Panc1 (cell line): ENCODE data around the gene EFNA1. TPM values are rescaled to one million over a fixed set of nuclear protein-coding genes. Genes with fewer than 3 reads are reported as not detected.

Experiments used
- ATAC-seq: fragments of 200-7000 bp; cut with Tn5 transposase; 2 replicates; pipeline ENCODE4 v1.9.1; 2020; ENCODE audit warnings: mild to moderate bottlenecking, moderate library complexity
- BruUV-seq: library from RNA; stranded (reverse); fragments of 400-500 nt; replicated peaks from 2 replicates; lab custom pipeline; 2021; lab: Mats Ljungman, UMichigan
- CTCF ChIA-PET: fragments of 300-600 bp; sonication (Branson Sonifier 250); formaldehyde crosslinking; loops from one replicate; lab custom pipeline; 2022; ENCODE audit warnings: antibody characterized with exemption; lab: Charles Lee
- POLR2A ChIA-PET: fragments of 300-600 bp; sonication (Branson Sonifier 250); formaldehyde crosslinking; loops from one replicate; lab custom pipeline; 2022; ENCODE audit warnings: antibody characterized with exemption; lab: Charles Lee
- DNase-seq: peaks from one replicate; pipeline ENCODE4 v3.0.0-alpha.2; 2010; ENCODE audit warnings: low read depth, low spot score
- H3K27ac ChIP-seq: 2 replicates; pipeline ENCODE4 v1.5.1; 2011; ENCODE audit warnings: mild to moderate bottlenecking, low read length, inconsistent platforms
- H3K27me3 ChIP-seq: fragments of 200-500 bp; sonication (Bioruptor generic); 2 replicates; pipeline ENCODE4 v1.6.0; 2014; ENCODE audit warnings: low read length, inconsistent platforms; ENCODE audit not compliant: control insufficient read depth, insufficient read depth
- H3K36me3 ChIP-seq: fragments of 200-500 bp; sonication (Bioruptor generic); 2 replicates; pipeline ENCODE4 v1.5.1; 2014; ENCODE audit warnings: inconsistent platforms, mild to moderate bottlenecking, low read length, moderate library complexity; ENCODE audit not compliant: control insufficient read depth, insufficient read depth
- H3K4me1 ChIP-seq: 2 replicates; pipeline ENCODE4 v1.5.1; 2011; ENCODE audit warnings: inconsistent platforms, mild to moderate bottlenecking, low read length, moderate library complexity; ENCODE audit not compliant: control insufficient read depth, insufficient read depth
- H3K4me3 ChIP-seq, 2 experiments: 2 replicates each; pipeline ENCODE4 v1.5.1; 2011 to 2012; ENCODE audit warnings: low read depth in 2 of 2, low read length in 2 of 2, mild to moderate bottlenecking in 2 of 2, inconsistent platforms in 1 of 2, moderate library complexity in 1 of 2
- H3K9me3 ChIP-seq: fragments of 200-500 bp; sonication (Bioruptor generic); 2 replicates; pipeline ENCODE4 v1.5.1; 2014; ENCODE audit warnings: low read depth, mild to moderate bottlenecking, inconsistent platforms, low read length, moderate library complexity; ENCODE audit not compliant: control insufficient read depth, insufficient read depth
- POLR2AphosphoS5 ChIP-seq: IDR thresholded peaks from 2 replicates; pipeline ENCODE4 v1.6.1; 2012; ENCODE audit warnings: mild to moderate bottlenecking, low read depth, low read length, moderate library complexity
- REST ChIP-seq, 2 experiments: IDR thresholded peaks; 2 replicates each; pipeline ENCODE4 v1.6.1; 2011 to 2012; ENCODE audit warnings: low read depth in 2 of 2, control low read depth in 1 of 2, low read length in 1 of 2, mild to moderate bottlenecking in 1 of 2, moderate library complexity in 1 of 2; ENCODE audit not compliant: insufficient read depth in 1 of 2
- SIN3A ChIP-seq: IDR thresholded peaks from 2 replicates; pipeline ENCODE4 v1.6.1; 2012; ENCODE audit warnings: low read depth, mild to moderate bottlenecking, low read length, moderate library complexity, borderline replicate concordance; ENCODE audit not compliant: insufficient read depth
- TCF7L2 ChIP-seq: IDR thresholded peaks from 2 replicates; pipeline ENCODE4 v1.6.1; 2011; ENCODE audit warnings: mild to moderate bottlenecking, low read depth, low read length, inconsistent platforms
- in situ Hi-C: cut with HindIII; loops from 2 replicates; pipeline ENCODE4 v1.10.0; 2016; ENCODE audit warnings: low sequenced_read_pairs, low pct_unique_long_range_greater_than_20kb
- intact Hi-C: fragments of 100-400 bp; cut with micrococcal nuclease; formaldehyde crosslinking; loops from one replicate; pipeline ENCODE4 v1.10.0; 2022; ENCODE audit not compliant: unreplicated experiment
- total RNA-seq: library from RNA; stranded (reverse); gene quantifications from one replicate; pipeline ENCODE4 v1.2.1, GENCODE V29; 2021; ENCODE audit not compliant: unreplicated experiment
- TF ChIP-seq, protein P1 (sequence below): fragments of 450-650 bp; IDR thresholded peaks from 2 replicates; pipeline ENCODE4 v1.5.1; 2017; ENCODE audit warnings: mild to moderate bottlenecking

Gene EFNA1
- total RNA-seq, 1 experiment from 2014 or later, result 23.8 TPM

- intact Hi-C loops, result no loop called here
- TF ChIP-seq, protein P1, sequence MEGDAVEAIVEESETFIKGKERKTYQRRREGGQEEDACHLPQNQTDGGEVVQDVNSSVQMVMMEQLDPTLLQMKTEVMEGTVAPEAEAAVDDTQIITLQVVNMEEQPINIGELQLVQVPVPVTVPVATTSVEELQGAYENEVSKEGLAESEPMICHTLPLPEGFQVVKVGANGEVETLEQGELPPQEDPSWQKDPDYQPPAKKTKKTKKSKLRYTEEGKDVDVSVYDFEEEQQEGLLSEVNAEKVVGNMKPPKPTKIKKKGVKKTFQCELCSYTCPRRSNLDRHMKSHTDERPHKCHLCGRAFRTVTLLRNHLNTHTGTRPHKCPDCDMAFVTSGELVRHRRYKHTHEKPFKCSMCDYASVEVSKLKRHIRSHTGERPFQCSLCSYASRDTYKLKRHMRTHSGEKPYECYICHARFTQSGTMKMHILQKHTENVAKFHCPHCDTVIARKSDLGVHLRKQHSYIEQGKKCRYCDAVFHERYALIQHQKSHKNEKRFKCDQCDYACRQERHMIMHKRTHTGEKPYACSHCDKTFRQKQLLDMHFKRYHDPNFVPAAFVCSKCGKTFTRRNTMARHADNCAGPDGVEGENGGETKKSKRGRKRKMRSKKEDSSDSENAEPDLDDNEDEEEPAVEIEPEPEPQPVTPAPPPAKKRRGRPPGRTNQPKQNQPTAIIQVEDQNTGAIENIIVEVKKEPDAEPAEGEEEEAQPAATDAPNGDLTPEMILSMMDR, result no peak
- TF ChIP-seq SIN3A, result no peak
- TF ChIP-seq REST (IDR thresholded peaks at IDR 0.05; ENCODE audit: insufficient read depth in 1 of 2, low read depth in 2 of 2, low read length in 1 of 2), result no peak
- no peak for TF ChIP-seq POLR2AphosphoS5
- TF ChIP-seq TCF7L2, result no peak
- POLR2A ChIA-PET, result interaction anchor here (0.8 to 2.5 kb wide), 2 partner anchors 18 to 33 kb away, joined by 3 to 18 read pairs; partner anchors contain the start of gene MTX1
- CTCF ChIA-PET, result interaction anchor here (0.6 to 1.9 kb wide), 4 partner anchors 18 to 1725 kb away, joined by 3 to 14 read pairs (median 5); partner anchors contain the start of gene THBS3
- H3K36me3 ChIP-seq, result no peaks in the 10 kb centered on the region; the same call in 1 of the 2 replicates
- no peaks in the 10 kb centered on the region for H3K9me3 ChIP-seq
- H3K4me1 ChIP-seq, result peaks cover 23% of the 10 kb centered on the region
- DNase-seq (no peak), ATAC-seq (no peak)
- in situ Hi-C loops, result no loop called here
- BruUV-seq, result no TSS peak
- H3K27me3 ChIP-seq, result no peaks in the 10 kb centered on the region
- no peak overlapping the region for H3K27ac ChIP-seq
- H3K4me3 ChIP-seq, result no peak overlapping the region; a peak in 1 of 4 replicates
Measured at GRCh38 chr1:155175281-155175926, 47.7 kb downstream of the EFNA1 start.

DNA sequence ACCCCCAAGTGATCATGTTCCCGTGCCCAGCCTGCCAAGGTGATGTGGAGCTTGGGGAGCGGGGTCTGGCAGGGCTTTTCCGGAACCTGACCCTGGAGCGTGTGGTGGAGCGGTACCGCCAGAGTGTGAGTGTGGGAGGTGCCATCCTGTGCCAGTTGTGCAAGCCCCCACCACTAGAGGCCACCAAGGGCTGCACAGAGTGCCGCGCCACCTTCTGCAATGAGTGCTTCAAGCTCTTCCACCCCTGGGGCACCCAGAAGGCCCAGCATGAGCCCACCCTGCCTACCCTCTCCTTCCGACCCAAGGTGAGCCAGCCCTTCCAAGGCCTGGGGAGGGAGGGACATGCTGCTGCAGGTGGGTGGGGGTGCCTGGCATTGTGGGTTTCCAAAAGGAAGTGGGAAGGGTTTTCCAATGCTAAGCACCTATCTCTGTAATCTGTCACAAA, 48.3 kb downstream of the EFNA1 start:
- H3K4me1 ChIP-seq, result peaks cover 23% of the 10 kb centered on the region
- BruUV-seq, result no TSS peak
- ATAC-seq (peak; percentile 35; the same call in 1 of the 2 replicates), DNase-seq (no peak)
- TF ChIP-seq TCF7L2, result no peak
- no peak for TF ChIP-seq POLR2AphosphoS5
- no peak for TF ChIP-seq REST (IDR thresholded peaks at IDR 0.05; ENCODE audit: insufficient read depth in 1 of 2, low read depth in 2 of 2, low read length in 1 of 2)
- TF ChIP-seq, protein P1, result no peak; the same call in 1 of the 2 replicates
- no peak for TF ChIP-seq SIN3A
- ChIA-PET POLR2A (interaction anchor here (0.8 kb wide), 1 partner anchor 32 kb away, joined by 3 read pairs; the partner anchor contains the start of gene MTX1), CTCF (interaction anchor here (1.9 kb wide), 1 partner anchor 17 kb away, joined by 14 read pairs; no protein-coding TSS in a partner anchor)
- no peaks in the 10 kb centered on the region; the same call in 1 of the 2 replicates for H3K36me3 ChIP-seq
- in situ Hi-C loops, result no loop called here
- H3K27me3 ChIP-seq, result no peaks in the 10 kb centered on the region
- H3K27ac ChIP-seq, result no peak overlapping the region
- H3K4me3 ChIP-seq, result no peak overlapping the region
- intact Hi-C loops, result no loop called here
- no peaks in the 10 kb centered on the region for H3K9me3 ChIP-seq
